Non-pigmented ciliary epithelial cell (primary cell): Measurements from ENCODE around the gene CD1B.
"Not testable (repeated sequence)": the region's sequence is repeated elsewhere in the genome, so short reads cannot be mapped to it uniquely, and the experiment has no call there.

Experiments used
- DNase-seq: peaks from one replicate; pipeline ENCODE4 v3.0.0-alpha.2; 2010; ENCODE audit warnings: low read depth

The CD1B gene

GRCh38 chr1:158328426-158328825, 2.9 kb downstream of the CD1B start:
- no peak for DNase-seq

GRCh38 chr1:158327481-158327880, 3.9 kb downstream of the CD1B start:
- no peak for DNase-seq

- DNase-seq, result no peak
Measured at GRCh38 chr1:158324395-158324794, 6.9 kb downstream of the CD1B start.

DNA sequence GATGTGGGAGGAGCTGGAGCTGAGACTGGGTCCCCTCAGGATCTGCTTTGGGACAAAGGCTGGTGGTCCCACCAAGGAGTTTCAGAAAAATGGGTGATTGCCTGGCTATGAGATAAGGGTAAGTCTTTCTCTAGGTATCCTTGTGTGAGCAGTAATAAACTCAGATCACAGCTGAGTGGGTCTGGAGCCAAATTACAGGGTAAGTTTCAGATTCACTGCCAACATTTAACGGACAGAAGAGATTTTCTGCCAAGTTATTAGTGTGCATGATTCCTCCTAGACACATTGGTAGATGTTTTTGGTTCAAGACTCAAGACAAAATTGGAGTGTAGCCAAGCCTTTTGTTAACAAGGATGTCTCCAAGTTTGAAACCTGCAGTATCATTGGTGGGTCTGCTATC, 7.5 kb downstream of the CD1B start:
- DNase-seq, result no peak

DNA sequence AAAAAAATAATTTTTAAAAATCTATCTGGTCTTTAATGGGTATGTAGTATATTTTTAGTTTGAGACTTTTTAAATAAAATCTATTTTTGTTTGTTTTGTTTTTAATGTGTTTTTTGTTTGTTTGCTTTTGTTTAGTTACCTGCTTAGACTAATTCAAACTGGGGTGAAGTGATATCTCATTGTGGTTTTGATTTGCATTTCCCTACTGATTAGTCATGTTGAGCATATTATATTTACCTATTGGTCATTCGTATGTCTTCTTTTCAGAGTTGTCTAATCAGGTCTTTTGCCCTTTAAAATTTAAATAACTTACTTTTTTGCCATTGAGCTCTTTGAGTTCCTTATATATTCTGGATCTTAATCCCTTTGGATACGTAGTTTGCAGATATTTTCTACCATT, 20.3 kb downstream of the CD1B start:
- no peak for DNase-seq

GRCh38 chr1:158310623-158311022, 20.7 kb downstream of the CD1B start:
- DNase-seq, result no peak

DNA sequence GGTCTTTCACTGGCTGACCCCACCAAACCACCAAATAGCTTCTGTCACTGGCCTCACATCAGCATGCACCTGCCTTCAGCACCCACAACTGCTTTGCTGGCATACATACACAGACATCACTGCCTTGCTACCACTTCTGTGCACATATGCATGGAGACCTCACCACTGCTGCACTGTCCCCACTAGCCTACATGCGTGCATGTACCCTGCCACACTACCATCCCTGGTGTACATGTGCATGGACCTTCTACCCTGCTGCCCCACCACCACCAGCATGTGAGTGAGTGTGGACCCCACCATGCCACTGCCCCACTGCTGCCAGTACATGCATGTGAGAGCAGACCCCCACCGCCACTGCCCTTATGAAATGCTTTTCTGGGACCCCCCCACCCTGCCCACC, 35.5 kb downstream of the CD1B start:
- DNase-seq, result no peak

DNA sequence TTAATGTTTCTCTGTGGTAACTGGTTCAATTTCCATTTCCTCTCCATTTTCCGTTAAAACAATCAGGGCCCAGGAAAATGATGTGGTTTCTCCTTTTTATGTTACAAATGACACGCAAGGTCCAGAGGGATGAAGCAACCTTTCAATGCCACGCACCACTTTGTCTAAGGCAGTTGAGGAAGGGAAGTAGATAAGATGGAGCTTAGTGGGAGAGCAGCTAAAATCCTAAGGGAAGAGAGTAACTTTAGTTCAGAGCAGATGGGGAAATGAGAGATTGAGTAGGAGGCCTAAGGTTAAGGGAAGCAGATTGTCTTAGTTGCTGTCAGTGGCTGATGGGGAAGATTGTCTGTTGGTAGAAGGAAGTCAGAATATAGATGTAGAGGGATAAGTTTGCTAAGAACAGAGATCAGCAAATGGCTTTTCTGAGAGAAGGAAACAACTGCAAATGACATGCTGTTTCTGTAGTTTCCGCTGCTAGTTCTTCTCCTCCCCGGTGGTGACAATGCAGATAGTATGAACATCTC, 40.9 kb downstream of the CD1B start:
- DNase-seq, result no peak

DNA sequence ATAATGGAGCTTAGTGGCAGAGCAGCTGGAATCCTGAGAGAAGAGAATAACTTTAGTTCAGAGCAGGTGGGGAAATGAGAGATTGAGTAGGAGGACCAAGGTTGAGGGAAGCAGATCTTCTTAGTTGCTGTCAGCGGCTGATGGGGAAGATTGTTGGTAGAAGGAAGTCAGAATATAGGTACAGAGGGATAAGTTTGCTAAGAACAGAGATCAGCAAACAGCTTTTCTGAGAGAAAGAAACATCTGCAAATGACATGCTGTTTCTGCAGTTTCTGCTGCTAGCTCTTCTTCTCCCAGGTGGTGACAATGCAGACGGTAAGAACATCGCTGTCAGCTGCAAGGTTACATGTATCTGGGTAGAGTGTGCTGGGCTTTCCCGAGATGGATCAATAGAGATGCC, 41.5 kb downstream of the CD1B start, which contains the start of gene CD1C:
TSS of gene CD1C (plus strand) at position 113 of the 400 bp plus-strand sequence. CDS start at position 255, 142 bp downstream.
- DNase-seq, result no peak

DNA sequence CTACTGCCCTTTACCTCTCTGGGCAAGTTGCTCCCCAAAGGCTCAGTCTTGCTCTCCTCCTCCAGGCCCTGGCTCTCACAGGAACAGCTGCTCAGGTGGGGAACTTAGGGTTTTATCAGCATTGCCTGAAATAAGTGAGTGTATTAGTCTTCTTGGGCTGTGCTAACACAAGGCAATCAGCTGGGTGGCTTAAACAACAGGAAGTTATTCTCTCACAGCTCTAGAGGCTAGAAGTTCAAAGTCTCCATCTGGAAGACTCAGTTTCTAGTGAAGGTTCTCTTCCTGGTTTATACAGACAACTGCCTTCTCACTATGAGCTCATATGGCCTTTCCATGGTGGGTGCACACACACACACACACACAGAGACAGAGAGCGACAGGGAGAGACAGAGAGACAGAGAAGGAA, 44.4 kb downstream of the CD1B start:
- DNase-seq, result no peak

DNA sequence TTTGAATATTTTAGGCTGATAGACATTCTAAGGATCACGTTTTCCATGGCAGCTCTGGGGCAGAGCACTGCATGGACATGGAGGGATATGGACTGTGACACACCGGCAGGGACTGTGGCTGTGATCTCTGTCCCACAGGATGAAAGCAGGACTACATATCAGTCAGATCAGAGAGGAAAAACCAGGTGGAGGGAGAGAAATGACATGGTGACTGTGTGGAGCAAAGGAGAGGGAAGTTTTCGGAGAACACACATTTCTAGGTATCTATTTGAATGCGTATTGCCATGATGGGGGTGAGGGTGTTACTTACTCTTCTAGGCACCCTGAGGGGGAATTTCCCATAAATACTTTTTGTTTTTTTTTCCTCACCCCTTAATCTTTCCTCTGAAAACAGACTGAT, 44.8 kb downstream of the CD1B start:
- no peak for DNase-seq

GRCh38 chr1:158285756-158286241, 45.5 kb downstream of the CD1B start:
- no peak for DNase-seq

DNA sequence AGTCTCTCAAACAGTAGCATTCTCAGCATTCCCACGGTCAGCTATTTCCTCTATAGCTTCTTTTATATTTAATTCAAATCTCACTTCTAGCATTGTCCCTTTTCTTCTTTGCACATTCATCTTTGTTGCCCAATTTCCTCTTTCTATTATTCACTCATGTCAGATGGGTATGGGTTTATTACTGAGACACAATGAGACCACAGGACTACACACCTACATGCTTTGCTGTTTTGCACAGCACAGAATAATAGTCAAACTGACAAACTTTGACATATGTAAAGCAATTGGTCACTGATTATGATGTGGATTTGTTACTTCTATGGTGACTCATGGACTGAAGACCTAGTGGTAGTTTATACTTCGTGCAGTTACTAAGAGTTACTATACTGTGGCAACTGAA, 47.4 kb downstream of the CD1B start:
- no peak for DNase-seq

DNA sequence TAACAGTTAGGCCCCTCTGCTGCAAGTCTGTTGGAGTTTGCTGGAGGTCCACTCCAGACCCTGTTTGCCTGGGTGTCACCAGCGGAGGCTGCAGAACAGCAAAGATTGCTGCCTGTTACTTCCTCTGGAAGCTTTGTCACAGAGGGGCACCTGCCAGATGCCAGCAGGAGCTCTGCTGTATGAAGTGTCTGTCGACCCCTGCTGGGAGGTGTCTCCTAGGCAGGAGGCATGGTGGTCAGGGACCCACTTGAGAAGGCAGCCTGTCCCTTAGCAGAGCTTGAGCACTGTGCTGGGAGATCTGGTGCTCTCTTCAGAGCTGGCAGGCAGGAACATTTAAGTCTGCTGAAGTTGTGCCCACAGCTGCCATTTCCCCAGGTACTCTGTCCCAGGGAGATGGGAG, 48.9 kb downstream of the CD1B start:
- DNase-seq, result not testable (repeated sequence)
